RWPE2 (cell line): ENCODE data around the gene ENTREP3.
"Not testable (repeated sequence)": the region's sequence is repeated elsewhere in the genome, so short reads cannot be mapped to it uniquely, and the experiment has no call there.

Experiments
- ATAC-seq: fragments of 200-7000 bp; cut with Tn5 transposase; 3 replicates; pipeline ENCODE4 v1.9.1; 2021; ENCODE audit warnings: low read depth
- DNase-seq: peaks from one replicate; pipeline ENCODE4 v3.0.0-alpha.2; 2020; ENCODE audit warnings: low spot score
- H3K27ac ChIP-seq: fragments of 450-650 bp; 2 replicates; pipeline ENCODE4 v1.5.1; 2017; ENCODE audit warnings: mild to moderate bottlenecking; ENCODE audit not compliant: poor library complexity, severe bottlenecking
- H3K27me3 ChIP-seq: fragments of 250-450 bp; sonication (Bioruptor Pico); 2 replicates; pipeline ENCODE4 v1.5.1; 2021; ENCODE audit warnings: mild to moderate bottlenecking, moderate library complexity; ENCODE audit not compliant: insufficient read depth, poor library complexity, severe bottlenecking
- H3K36me3 ChIP-seq: fragments of 250-450 bp; sonication (Bioruptor Pico); 2 replicates; pipeline ENCODE4 v1.5.1; 2020; ENCODE audit warnings: low read depth, mild to moderate bottlenecking, moderate library complexity
- H3K4me1 ChIP-seq: fragments of 250-450 bp; sonication (Bioruptor Pico); 2 replicates; pipeline ENCODE4 v1.5.1; 2021; ENCODE audit warnings: mild to moderate bottlenecking, moderate library complexity; ENCODE audit not compliant: insufficient read depth, poor library complexity, severe bottlenecking
- H3K4me3 ChIP-seq: fragments of 250-450 bp; sonication (Bioruptor Pico); 2 replicates; pipeline ENCODE4 v1.5.1; 2021; ENCODE audit warnings: mild to moderate bottlenecking, moderate library complexity; ENCODE audit not compliant: severe bottlenecking
- H3K9me3 ChIP-seq: fragments of 250-450 bp; sonication (Bioruptor Pico); 2 replicates; pipeline ENCODE4 v1.5.1; 2021; ENCODE audit warnings: mild to moderate bottlenecking, moderate library complexity; ENCODE audit not compliant: severe bottlenecking
- TF ChIP-seq, protein P1 (sequence below): fragments of 450-650 bp; IDR thresholded peaks from one replicate; pipeline ENCODE4 v1.5.1; 2017; ENCODE audit warnings: mild to moderate bottlenecking, moderate library complexity; ENCODE audit not compliant: poor library complexity, severe bottlenecking

ENTREP3 gene

GRCh38 chr1:155294520-155295182 is 39.4 kb upstream of the ENTREP3 start:
- TF ChIP-seq, protein P1, sequence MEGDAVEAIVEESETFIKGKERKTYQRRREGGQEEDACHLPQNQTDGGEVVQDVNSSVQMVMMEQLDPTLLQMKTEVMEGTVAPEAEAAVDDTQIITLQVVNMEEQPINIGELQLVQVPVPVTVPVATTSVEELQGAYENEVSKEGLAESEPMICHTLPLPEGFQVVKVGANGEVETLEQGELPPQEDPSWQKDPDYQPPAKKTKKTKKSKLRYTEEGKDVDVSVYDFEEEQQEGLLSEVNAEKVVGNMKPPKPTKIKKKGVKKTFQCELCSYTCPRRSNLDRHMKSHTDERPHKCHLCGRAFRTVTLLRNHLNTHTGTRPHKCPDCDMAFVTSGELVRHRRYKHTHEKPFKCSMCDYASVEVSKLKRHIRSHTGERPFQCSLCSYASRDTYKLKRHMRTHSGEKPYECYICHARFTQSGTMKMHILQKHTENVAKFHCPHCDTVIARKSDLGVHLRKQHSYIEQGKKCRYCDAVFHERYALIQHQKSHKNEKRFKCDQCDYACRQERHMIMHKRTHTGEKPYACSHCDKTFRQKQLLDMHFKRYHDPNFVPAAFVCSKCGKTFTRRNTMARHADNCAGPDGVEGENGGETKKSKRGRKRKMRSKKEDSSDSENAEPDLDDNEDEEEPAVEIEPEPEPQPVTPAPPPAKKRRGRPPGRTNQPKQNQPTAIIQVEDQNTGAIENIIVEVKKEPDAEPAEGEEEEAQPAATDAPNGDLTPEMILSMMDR: no peak
- no peak overlapping the region for H3K4me3 ChIP-seq
- no peaks in the 10 kb centered on the region for H3K36me3 ChIP-seq
- H3K27me3 ChIP-seq: peaks cover 7% of the 10 kb centered on the region
- H3K4me1 ChIP-seq: no peaks in the 10 kb centered on the region
- DNase-seq: no peak
- no peaks in the 10 kb centered on the region for H3K9me3 ChIP-seq
- no peak overlapping the region for H3K27ac ChIP-seq
- no peak for ATAC-seq

- no peaks in the 10 kb centered on the region for H3K9me3 ChIP-seq
- no peak overlapping the region for H3K4me3 ChIP-seq
- no peak overlapping the region for H3K27ac ChIP-seq
- no peaks in the 10 kb centered on the region for H3K36me3 ChIP-seq
- peaks cover 7% of the 10 kb centered on the region for H3K27me3 ChIP-seq
- no peaks in the 10 kb centered on the region for H3K4me1 ChIP-seq
- DNase-seq: no peak
- no peak for ATAC-seq
- TF ChIP-seq, protein P1: no peak
These were observed 37.9 kb upstream of the ENTREP3 start for GRCh38 chr1:155293086-155293749.

DNA sequence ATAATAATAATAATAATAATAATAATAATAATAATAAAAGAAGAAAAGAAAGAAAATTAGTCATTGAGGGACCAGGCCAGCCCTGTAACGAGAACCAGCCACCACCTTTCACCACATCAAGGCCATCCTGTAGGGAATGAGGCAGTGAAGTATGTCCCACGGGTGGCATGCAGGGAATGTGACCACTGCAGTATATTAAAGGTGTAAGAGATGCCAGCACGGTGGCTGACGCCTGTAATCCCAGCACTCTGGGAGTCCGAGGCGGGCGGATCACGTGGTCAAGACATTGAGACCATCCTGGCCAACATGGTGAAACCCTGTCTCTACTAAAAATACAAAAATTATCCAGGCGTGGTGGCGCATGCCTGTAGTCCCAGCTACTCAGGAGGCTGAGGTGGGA is 35.7 kb upstream of the ENTREP3 start:
- H3K27me3 ChIP-seq, H3K4me1 ChIP-seq, ATAC-seq, DNase-seq, H3K27ac ChIP-seq, H3K9me3 ChIP-seq, H3K36me3 ChIP-seq, H3K4me3 ChIP-seq: not testable (repeated sequence)

- Histone ChIP-seq H3K36me3 (no peaks in the 10 kb centered on the region), H3K9me3 (no peaks in the 10 kb centered on the region), H3K4me1 (no peaks in the 10 kb centered on the region), H3K27ac (no peak overlapping the region), H3K27me3 (no peaks in the 10 kb centered on the region), H3K4me3 (no peak overlapping the region)
- ATAC-seq (no peak), DNase-seq (no peak)
- TF ChIP-seq, protein P1: no peak
These were observed 32.8 kb upstream of the ENTREP3 start for GRCh38 chr1:155287987-155288543.

GRCh38 chr1:155286544-155286943 is 31.3 kb upstream of the ENTREP3 start:
- Histone ChIP-seq H3K27me3 (no peaks in the 10 kb centered on the region), H3K4me3 (no peak overlapping the region), H3K9me3 (no peaks in the 10 kb centered on the region), H3K27ac (no peak overlapping the region), H3K36me3 (no peaks in the 10 kb centered on the region), H3K4me1 (no peaks in the 10 kb centered on the region)
- ATAC-seq (no peak), DNase-seq (no peak)
- TF ChIP-seq, protein P1: no peak
